ENCODE measurements around the gene RNF44. TPM values are rescaled to one million over a fixed set of nuclear protein-coding genes. Genes with fewer than 3 reads are reported as not detected.

The RNF44 gene
- total RNA-seq, 1 experiment from 2014 or later = 113 TPM

GRCh38 chr5:176575488-176576422, 38.6 kb upstream of the RNF44 start:
- CTCF ChIA-PET = no interaction called here
- H3K4me3 ChIP-seq (ENCODE audit: low read depth in 2 of 2, low read length in 2 of 2) = no peak overlapping the region
- TF ChIP-seq TCF7L2 (IDR thresholded peaks at IDR 0.05; ENCODE audit: low read depth, low read length) = no peak
- TF ChIP-seq POLR2AphosphoS5 (IDR thresholded peaks at IDR 0.05; ENCODE audit: low read depth, low read length) = no peak
- TF ChIP-seq CTCF (IDR thresholded peaks at IDR 0.05) = no peak
- no peak for TF ChIP-seq REST (IDR thresholded peaks at IDR 0.05; ENCODE audit: insufficient read depth in 1 of 2, low read depth in 2 of 2, low read length in 1 of 2)
- no peak for TF ChIP-seq SIN3A (IDR thresholded peaks at IDR 0.05; ENCODE audit: borderline replicate concordance, insufficient read depth, low read depth, low read length)
- no peaks in the 10 kb centered on the region for H3K9me3 ChIP-seq (ENCODE audit: control insufficient read depth, insufficient read depth, low read depth, low read length)
- ATAC-seq (no peak), DNase-seq (ENCODE audit: low read depth, low spot score) (no peak)
- POLR2A ChIA-PET = no interaction called here
- intact Hi-C loops (cut with micrococcal nuclease; ENCODE audit: unreplicated experiment) = no loop called here
- H3K4me1 ChIP-seq (ENCODE audit: control insufficient read depth, insufficient read depth, low read length) = no peaks in the 10 kb centered on the region; the same call in 1 of the 2 replicates
- no peak overlapping the region for H3K27ac ChIP-seq (ENCODE audit: low read length)
- H3K36me3 ChIP-seq (ENCODE audit: control insufficient read depth, insufficient read depth, low read length) = no peaks in the 10 kb centered on the region
- no TSS peak for BruUV-seq (replicated peaks)
- no peaks in the 10 kb centered on the region for H3K27me3 ChIP-seq (ENCODE audit: control insufficient read depth, insufficient read depth, low read length)
- in situ Hi-C loops (cut with HindIII; ENCODE audit: low pct_unique_long_range_greater_than_20kb, low sequenced_read_pairs) = no loop called here

- H3K4me1 ChIP-seq (ENCODE audit: control insufficient read depth, insufficient read depth, low read length) = no peaks in the 10 kb centered on the region; the same call in 1 of the 2 replicates
- intact Hi-C loops (cut with micrococcal nuclease; ENCODE audit: unreplicated experiment) (no loop called here), in situ Hi-C loops (cut with HindIII; ENCODE audit: low pct_unique_long_range_greater_than_20kb, low sequenced_read_pairs) (no loop called here)
- H3K9me3 ChIP-seq (ENCODE audit: control insufficient read depth, insufficient read depth, low read depth, low read length) = no peaks in the 10 kb centered on the region
- CTCF ChIA-PET = no interaction called here
- POLR2A ChIA-PET = no interaction called here
- BruUV-seq (replicated peaks) = no TSS peak
- no peak overlapping the region for H3K4me3 ChIP-seq (ENCODE audit: low read depth in 2 of 2, low read length in 2 of 2)
- TF ChIP-seq POLR2AphosphoS5 (IDR thresholded peaks at IDR 0.05; ENCODE audit: low read depth, low read length) = no peak
- no peak; a peak in 1 of 4 replicates for TF ChIP-seq REST (IDR thresholded peaks at IDR 0.05; ENCODE audit: insufficient read depth in 1 of 2, low read depth in 2 of 2, low read length in 1 of 2)
- TF ChIP-seq SIN3A (IDR thresholded peaks at IDR 0.05; ENCODE audit: borderline replicate concordance, insufficient read depth, low read depth, low read length) = no peak
- no peak for TF ChIP-seq CTCF (IDR thresholded peaks at IDR 0.05)
- TF ChIP-seq TCF7L2 (IDR thresholded peaks at IDR 0.05; ENCODE audit: low read depth, low read length) = no peak
- H3K27me3 ChIP-seq (ENCODE audit: control insufficient read depth, insufficient read depth, low read length) = no peaks in the 10 kb centered on the region
- DNase-seq (ENCODE audit: low read depth, low spot score) = no peak
- H3K27ac ChIP-seq (ENCODE audit: low read length) = no peak overlapping the region
- ATAC-seq = no peak
- H3K36me3 ChIP-seq (ENCODE audit: control insufficient read depth, insufficient read depth, low read length) = no peaks in the 10 kb centered on the region
Observed at GRCh38 chr5:176575066-176575465, 37.9 kb upstream of the RNF44 start.
